NCI-H510A treated with DMSO at 0.1 percent for 48 hours (cell line): ENCODE measurements around the gene UBTD1.

Source experiments
- DNase-seq: peaks from one replicate; lab custom pipeline; 2025; lab: John Stamatoyannopoulos, UW

The UBTD1 gene

GRCh38 chr10:97483506-97483905 is 15.2 kb upstream of the UBTD1 start:
- DNase-seq = no peak

- DNase-seq = no peak
Measured at GRCh38 chr10:97483921-97484320, 14.8 kb upstream of the UBTD1 start.

- no peak for DNase-seq
Measured at GRCh38 chr10:97485647-97486281, 13.0 kb upstream of the UBTD1 start.

GRCh38 chr10:97490592-97490991 is 8.1 kb upstream of the UBTD1 start:
- peak; percentile 25 for DNase-seq

- DNase-seq = no peak
Measured at GRCh38 chr10:97494151-97494550, 4.6 kb upstream of the UBTD1 start.

GRCh38 chr10:97494863-97495506 is 3.7 kb upstream of the UBTD1 start:
- DNase-seq = peak; percentile 70

- DNase-seq = peak; percentile 57
Measured at GRCh38 chr10:97497572-97498075, 1.1 kb upstream of the UBTD1 start.

GRCh38 chr10:97498076-97498840 is 466 bp upstream of the UBTD1 start, which contains the start of gene MMS19:
Gene MMS19 (minus strand): TSS chr10:97498422. CDS start chr10:97498384, 38 bp downstream.
- peak; percentile 99 for DNase-seq

GRCh38 chr10:97499561-97500296 is 1.0 kb downstream of the UBTD1 start:
- DNase-seq = no peak

GRCh38 chr10:97500297-97500575 is 1.5 kb downstream of the UBTD1 start:
- no peak for DNase-seq

GRCh38 chr10:97502916-97503315 is 4.2 kb downstream of the UBTD1 start:
- no peak for DNase-seq

GRCh38 chr10:97503406-97503805 is 4.7 kb downstream of the UBTD1 start:
- no peak for DNase-seq

GRCh38 chr10:97505152-97505551 is 6.4 kb downstream of the UBTD1 start:
- DNase-seq = no peak

- no peak for DNase-seq
Measured at GRCh38 chr10:97506199-97506991, 7.7 kb downstream of the UBTD1 start.

- DNase-seq = no peak
Measured at GRCh38 chr10:97508342-97508741, 9.6 kb downstream of the UBTD1 start.

- DNase-seq = no peak
Measured at GRCh38 chr10:97509120-97509680, 10.5 kb downstream of the UBTD1 start.

GRCh38 chr10:97510686-97511085 is 12.0 kb downstream of the UBTD1 start:
- DNase-seq = no peak

- no peak for DNase-seq
Measured at GRCh38 chr10:97511711-97512440, 13.2 kb downstream of the UBTD1 start.

GRCh38 chr10:97512993-97513392 is 14.3 kb downstream of the UBTD1 start:
- DNase-seq = peak; percentile 11

- DNase-seq = no peak
Measured at GRCh38 chr10:97514344-97514743, 15.6 kb downstream of the UBTD1 start.
